GM19463 (cell line): Measurements from ENCODE around the gene SEC23A.
"Not testable (repeated sequence)": the region's sequence is repeated elsewhere in the genome, so short reads cannot be mapped to it uniquely, and the experiment has no call there.

ENCODE experiments used
- ATAC-seq: cut with Tn5 transposase; IDR thresholded peaks from one replicate; pipeline ENCODE4 v1.9.1; 2021; ENCODE audit warnings: mild to moderate bottlenecking, moderate library complexity; ENCODE audit not compliant: unreplicated experiment

SEC23A gene

GRCh38 chr14:39034481-39035296 lies 68.3 kb downstream of the SEC23A start:
- no peak for ATAC-seq

GRCh38 chr14:39033371-39033770 lies 69.7 kb downstream of the SEC23A start:
- ATAC-seq = no peak

DNA sequence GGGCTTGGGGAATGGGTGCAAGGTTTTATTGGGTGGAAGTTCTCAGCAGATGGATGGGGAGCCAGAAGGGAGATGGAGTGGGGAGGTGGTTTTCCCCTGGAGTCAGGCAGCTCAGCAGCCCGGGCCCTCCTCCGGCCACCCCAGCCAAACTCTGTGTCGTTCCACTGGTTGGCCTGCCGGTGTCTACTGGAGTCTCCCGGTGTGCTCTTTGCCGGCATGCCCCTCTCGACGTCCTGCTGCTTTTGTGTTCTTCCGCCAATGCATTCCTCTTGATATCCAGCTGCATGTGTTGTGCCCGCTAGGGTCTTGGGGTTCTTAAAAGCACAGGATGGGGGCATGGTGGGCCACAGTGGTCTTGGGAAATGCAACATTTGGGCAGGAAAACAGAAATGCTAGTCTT lies 72.8 kb downstream of the SEC23A start:
- ATAC-seq = no peak

GRCh38 chr14:39029789-39030188 lies 73.2 kb downstream of the SEC23A start:
- ATAC-seq = no peak

DNA sequence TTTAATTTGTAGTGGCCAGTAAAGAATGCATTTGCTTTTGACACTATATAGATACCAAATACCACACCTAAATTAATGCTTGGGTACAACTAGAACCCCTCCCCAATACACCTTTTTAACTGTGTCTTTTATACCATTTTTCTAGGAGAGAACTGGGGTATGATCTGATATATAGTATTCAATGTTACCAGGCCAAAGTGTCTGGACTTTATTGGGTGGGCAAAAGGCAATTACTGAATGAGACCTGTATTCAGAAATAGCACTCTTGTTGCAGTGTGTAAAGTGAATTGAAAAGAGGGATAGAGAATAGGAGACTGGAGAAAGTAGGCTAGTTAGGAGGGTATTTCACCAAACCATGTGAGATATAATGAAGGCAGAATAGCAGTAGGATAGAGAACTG lies 74.4 kb downstream of the SEC23A start:
- no peak for ATAC-seq

- no peak for ATAC-seq
Measured at GRCh38 chr14:39025810-39026627, 77.0 kb downstream of the SEC23A start.

- no peak for ATAC-seq
Measured at GRCh38 chr14:39025250-39025809, 77.7 kb downstream of the SEC23A start.

- no peak for ATAC-seq
Measured at GRCh38 chr14:39023939-39024871, 78.8 kb downstream of the SEC23A start.

DNA sequence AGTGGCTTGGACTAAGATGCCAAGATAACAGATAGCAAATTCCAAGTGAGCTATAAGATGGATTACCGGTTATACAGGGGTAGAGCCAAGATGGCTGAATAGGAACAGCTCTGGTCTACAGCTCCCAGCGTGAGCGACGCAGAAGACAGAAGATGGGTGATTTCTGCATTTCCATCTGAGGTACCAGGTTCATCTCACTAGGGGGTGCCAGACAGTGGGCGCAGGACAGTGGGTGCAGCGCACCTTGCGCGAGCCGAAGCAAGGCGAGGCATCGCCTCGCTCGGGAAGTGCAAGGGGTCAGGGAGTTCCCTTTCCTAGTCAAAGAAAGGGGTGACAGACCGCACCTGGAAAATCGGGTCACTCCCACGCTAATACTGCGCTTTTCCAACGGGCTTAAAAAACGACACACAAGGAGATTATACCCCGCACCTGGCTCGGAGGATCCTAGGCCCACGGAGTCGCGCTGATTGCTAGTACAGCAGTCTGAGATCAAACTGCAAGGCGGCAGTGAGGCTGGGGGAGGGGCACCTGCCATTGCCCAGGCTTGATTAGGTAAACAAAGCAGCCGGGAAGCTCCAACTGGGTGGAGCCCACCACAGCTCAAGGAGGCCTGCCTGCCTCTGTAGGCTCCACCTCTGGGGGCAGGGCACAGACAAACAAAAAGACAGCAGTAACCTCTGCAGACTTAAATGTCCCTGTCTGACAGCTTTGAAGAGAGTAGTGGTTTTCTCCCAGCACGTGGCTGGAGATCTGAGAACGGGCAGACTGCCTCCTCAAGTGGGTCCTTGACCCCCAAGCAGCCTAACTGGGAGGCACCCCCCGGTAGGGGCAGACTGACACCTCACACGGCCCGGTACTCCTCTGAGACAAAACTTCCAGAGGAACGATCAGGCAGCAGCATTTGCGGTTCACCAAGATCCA lies 85.7 kb downstream of the SEC23A start:
- ATAC-seq = not testable (repeated sequence)

DNA sequence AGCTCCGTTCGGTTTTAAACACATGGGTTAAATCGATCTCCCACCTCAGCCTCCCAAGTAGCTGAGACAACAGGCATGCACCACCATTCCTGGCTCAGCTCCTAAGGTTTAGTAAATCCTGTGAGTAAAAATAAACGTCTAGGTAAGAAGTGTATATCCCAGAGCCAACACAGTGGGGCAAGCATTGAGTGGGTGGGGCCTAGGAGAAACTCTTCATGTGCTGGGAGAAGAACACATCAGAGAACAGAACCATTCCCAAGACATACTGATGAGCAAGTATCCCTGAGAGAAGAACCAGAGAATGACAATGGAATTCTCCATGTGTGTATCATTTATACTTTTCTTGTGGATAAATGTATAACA lies 86.3 kb downstream of the SEC23A start:
- no peak for ATAC-seq

- ATAC-seq = no peak
Measured at GRCh38 chr14:39015964-39016577, 87.0 kb downstream of the SEC23A start.

- ATAC-seq = no peak
Measured at GRCh38 chr14:39015360-39015961, 87.6 kb downstream of the SEC23A start.

DNA sequence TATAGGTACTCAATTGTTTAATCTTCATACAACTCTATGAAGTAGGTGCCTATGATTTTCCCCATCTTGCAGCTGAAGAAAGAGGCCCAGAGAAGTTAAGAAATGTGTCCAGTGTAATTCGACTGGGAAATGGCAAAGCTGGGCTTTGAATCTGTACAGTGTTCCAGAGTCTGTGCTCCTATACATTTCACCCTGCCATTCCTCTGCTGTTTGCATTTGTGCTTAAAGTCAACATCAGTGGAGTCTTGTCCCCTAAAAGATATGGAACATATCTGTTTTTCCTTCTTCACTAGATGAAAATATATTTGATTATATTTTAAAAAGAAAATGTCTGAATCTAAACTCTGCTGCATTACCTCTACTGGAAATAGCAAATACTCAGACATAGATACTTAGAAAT lies 88.6 kb downstream of the SEC23A start:
- ATAC-seq = no peak

GRCh38 chr14:39008965-39009364 lies 94.1 kb downstream of the SEC23A start:
- ATAC-seq = not testable (repeated sequence)

DNA sequence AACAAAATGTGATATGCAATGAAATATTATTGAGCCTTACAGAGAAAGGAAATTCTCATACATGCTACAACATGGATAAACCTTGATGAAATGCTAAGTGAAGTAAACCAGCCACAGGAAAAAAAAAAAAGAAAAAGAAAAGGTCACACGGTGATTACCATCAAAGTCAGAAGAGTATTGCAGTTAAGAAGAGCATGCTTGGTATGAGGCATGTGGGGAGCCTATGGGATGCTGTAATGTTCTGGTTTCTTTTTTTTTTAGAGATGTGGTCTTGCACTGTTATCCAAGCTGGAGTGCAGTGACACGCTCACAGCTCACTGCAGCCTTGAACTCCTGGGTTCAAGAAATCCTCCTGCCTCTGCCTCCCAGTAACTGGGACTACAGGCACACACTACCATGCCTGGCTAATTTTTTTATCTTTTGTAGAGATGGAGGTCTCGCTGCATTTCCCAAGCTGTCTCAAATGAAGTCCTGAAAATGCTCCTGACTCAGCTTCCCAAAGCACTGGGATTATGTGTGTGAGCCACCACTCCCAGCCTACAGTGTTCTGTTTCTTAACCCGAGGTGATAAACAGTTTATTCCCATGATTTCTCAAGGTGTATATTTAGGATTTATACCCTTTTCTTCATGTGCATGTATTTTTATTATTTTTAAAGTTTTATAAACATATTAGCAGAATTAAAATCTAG lies 96.2 kb downstream of the SEC23A start:
- ATAC-seq = no peak

DNA sequence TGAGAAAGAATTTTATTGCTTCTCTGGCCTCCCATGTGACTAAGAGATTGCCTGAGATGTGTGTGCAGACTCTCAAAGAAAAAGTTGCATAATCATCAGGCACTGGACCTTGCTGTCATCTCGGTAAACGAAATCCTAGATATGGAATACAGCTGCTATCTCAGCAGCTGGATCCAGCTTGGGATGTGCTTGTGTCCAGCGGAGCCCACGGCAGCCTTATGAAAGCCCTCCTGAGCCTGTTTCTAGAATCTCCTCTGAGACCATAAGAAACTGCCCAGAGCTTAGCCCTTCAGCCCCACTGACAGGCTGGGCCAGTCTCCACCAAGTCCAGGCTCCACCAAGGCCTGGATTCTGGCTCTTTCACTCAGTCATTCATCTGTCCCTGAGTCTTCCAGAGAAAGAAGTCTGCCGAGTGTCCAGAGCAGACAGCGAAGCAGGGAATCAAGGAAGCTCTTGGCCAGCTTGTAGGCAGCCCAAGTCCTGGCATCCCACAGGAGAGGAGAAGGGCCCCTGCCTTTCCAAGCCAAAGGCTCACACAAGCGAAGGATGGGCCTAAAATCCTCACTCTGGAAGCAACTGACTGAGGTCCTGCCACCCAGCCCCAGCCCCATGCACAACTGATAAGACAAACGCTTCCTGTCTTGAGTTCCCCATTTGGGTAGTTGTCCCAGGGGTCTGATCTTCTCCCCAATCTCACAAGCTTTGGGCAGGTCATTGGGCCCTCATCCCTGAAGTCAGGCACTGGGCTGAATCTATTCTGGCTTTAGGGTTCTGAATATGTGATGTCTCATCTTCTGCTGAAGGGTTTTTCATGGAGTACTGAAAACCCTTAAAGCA lies 97.8 kb downstream of the SEC23A start:
- no peak for ATAC-seq

DNA sequence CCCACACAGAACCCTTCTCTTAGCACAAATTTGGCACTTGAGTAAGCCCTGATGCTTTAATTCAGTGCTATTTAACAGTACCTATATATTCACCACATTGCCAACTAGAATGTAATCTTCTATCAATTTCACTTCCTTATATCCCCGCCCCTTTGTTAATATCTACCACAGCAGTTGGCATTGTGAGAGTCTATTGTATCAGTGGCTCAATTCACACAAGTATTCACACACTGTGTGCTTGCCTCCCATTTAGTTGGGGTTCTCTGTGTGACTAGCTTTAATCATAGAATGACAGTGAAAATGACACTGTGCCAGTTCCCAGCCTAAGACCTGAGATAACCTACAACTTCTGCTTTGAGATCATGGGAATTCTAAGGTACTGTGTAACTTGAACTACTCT lies 103.1 kb downstream of the SEC23A start:
- ATAC-seq = no peak
